Islet precursor cell (in vitro differentiated cells): ENCODE results near the gene TNFRSF25.
"Not testable (repeated sequence)": the region's sequence is repeated elsewhere in the genome, so short reads cannot be mapped to it uniquely, and the experiment has no call there.

ENCODE experiments used
- DNase-seq: peaks from one replicate; pipeline ENCODE4 v3.0.0-alpha.2; 2018

TNFRSF25 gene

DNA sequence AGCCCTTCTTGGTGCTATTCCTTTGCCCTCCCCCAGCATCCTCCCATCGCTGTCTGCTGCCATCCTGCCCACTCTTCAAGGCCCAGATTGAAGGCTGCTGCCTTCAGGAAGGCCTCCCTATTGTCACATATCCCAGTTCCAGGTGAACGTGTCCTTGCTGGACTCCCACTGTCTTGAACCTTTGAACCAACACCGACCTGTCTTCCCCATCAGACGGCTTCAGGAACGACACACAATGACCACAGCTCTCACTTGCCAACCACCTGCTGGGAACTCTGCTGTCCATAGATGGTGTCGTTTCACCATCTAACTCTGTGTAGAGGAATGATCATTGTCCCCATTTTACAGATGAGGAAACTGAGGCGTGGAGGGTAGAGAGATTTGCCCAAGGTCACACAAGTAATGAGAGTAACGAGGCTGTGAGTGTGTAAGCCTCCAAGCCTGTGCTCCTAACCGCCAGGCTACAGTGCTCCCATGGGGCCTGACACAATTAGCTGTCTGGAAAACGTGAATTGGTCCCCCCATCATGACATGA lies 35.4 kb upstream of the TNFRSF25 start:
- DNase-seq: no peak

DNA sequence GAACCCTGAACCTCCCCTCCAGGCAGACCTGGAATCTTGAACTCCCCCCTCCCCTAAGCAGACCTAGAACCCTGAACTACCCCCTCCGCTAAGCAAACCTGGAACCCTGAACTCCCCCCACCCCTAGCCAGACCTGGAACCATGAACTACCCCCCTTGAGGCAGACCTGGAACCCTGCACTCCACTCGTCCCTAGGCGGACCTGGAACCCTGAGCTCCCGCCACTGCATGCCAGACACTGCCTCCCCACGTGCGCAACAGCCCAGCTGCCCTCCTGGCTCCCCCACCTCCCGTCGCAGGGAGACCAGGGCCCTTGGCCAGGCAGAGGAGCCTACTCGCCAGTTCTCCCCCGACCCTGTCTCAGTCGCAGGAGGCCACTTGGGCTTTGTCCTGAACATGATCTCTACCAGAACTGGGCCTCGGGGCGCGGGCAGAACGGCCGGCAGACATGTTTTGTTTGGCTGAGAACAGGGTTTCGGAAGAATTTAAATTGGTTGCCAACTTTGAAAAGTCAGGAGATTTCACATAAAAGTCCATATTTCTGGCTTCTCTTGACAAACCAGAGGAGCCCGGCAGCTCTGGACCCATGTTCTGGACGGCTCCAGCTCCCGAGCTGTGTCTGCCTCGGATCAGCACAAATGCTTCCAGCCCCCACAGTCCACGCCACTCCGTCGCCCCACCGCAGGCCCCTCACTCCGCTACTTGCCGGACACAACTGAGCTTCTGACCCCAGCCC lies 34.7 kb upstream of the TNFRSF25 start:
- DNase-seq: no peak

DNA sequence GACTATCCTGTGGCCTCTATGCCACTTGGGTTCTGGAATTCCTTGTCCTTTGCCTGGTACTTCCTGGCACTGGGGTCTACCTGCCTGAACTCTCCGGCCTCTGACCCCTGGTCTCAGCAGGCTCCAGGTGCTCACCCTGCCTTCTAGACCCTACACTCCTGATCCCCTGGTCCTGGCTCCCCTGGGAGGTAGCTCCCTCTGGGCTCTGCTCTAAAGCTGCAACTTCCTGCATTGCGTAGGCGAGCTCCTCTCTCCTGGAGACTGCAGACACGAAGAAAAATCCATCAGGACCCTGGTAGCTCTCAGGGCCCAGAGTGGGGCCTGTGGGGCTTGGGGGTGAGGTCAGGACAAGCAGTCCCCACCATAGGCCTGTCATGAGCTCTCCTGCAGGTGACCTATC lies 33.3 kb upstream of the TNFRSF25 start:
- no peak for DNase-seq

DNA sequence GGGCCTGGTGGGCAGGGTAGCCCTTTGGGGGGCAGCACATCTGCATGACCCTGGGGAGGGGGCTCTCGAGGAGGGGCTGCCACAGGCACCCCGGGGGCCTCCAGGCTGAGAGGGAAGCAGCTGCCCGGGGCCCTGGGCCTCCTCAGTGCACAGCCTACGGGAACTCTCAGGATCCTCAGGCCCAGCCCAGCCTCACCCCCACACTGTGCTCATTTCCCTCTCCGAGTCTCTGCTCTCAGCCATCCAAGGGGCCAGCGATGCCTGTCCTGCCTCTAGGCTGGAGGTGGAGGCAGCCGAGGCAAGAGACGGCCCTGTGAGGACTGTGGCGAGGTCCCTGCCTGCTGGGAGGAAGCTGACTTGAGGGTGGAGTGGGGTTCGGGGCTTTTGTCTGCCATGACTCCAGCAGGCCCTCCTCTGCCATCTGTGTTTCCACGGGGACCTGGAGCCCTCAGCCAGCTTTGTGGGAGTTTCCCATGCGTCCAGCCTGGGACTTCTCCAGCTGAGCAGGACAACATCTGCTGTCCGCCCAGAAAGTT lies 32.7 kb upstream of the TNFRSF25 start:
- no peak for DNase-seq

DNA sequence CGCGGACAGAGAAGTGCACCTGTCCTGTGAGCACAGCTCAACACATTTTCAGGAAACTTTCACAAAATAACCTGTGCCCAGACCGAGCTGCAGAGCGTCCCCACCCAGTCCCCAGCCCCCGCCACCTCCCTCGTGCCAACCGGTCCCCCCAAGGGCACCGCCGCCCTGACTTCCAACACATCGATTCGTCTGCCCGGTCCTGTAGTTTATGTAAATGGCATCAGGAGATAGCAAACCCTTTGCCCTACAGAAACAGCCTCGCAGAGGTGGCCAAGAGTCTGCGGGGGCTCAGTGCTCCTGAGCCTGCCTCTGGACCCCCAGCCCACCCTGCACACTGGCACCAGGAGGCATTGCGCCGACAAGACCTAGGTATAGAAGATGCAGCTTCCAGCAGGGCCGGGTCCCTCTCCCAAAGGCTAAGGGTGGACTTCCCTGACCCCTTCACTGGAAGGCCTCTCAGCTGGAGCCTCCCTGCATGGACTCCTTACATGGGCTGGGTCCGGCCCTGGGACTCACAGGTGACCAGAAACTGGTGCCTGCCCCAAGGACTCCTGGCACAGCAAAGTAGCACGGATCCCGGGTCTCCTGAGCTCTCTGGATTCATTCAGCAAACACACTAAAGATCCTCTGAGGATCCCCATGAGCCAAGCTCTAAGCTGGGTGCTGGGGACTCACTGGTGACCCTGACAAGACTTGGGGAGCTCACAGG lies 32.0 kb upstream of the TNFRSF25 start:
- no peak for DNase-seq

DNA sequence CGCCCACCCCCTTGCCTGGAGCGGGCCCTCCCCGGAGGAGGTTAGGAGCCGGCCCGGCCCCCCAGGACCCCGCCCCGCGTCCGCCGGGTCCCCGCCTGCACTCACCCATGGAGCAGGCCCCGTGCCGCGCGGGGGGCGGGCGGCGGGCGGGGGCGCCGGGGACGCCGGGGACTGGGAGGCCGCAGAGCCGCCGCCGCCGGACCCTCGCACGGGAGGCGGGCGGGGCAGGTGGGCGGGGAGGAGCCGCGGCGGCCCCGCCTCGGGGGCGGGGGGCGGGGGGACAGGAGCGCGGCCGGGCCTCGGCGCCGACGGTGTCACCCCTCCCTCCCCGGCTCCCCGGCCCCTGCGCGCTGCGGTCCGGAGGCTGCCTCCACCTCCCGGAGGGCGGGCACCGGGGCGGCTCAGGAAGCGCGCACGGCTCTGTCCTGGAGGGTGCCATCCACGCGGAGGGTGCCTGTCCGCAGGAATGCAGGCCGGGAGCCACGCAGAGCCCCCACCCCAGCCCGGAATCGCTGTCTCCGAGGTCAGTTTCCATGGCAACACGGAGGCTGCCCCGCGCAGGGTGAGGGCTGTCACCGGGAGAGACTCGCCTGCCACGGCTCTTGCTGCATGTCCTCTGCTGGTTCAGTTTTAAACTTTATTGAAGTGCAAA lies 31.4 kb upstream of the TNFRSF25 start:
- peak; percentile 85 for DNase-seq

DNA sequence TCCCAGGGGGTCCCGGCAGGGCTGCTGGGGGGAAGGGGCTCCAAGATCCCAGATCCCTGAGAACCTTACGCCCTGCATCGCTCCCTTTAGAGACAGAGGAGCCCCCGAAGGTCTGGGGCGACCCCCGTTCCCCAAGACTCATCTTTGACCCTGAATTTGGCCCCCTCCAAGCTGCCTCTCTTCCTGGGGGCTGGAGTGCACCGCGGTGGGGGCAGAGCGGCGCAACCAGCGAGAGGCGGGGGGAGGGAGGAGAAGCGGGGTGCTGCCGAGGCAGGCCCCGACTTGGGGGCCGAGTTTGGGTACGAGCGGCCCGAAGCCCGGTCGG lies 30.9 kb upstream of the TNFRSF25 start:
- no peak for DNase-seq

DNA sequence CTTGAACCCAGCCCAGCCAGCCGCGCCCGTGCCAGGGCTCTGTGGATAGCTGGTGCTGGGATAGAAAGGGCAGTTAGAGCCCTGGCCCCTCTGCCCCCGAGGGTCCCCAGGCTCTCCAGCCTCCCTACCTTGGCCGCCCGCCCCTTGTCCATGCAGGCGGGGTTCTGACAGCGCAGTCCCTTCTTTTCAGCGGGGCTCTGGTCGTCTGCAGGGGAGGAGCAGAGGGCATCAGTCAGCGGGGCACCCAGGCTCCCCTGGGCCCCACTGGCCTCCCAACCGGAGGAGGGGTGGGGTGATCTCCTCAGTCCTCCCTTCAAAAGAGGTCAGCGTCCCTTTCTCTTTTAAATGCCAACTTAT lies 30.4 kb upstream of the TNFRSF25 start:
- no peak for DNase-seq

DNA sequence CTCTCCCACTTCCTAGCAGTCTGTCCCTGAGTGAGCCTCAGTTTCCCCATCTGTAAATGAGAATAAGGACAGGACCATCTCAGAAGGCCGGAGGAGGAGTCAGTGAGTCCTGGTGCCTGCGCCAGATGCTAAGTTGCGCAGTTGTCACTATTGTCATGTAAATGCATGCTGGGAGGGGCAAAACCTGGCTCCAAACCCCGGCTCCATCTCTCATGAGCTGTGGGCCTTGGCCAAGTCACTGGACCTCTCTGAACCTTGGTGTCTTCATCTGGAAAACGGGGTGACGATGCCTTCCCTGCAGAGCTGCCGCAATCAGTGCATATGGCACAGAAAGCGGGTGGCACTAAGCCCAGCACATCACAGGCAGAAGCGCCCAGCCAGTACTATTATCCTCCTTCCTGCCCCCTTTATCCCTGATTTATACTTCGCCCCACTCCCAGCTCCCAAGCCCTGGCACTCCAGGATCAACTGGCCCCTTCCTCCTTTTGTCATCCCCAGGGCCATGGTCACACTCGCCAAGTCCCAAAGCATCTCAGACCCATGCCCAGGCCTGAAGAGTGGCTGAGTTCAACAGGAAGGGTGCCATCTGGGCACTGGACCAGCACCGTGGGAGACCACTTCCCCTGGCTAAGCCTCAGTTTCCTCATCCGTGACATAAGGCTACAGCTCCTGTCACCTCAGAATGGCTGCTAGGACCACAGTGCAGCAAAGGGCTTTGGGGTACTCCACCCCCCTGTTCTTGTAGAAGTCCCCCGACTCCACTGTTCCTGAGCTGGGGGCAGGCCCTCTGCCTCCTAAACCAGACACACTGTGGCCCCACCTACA lies 29.8 kb upstream of the TNFRSF25 start:
- no peak for DNase-seq

DNA sequence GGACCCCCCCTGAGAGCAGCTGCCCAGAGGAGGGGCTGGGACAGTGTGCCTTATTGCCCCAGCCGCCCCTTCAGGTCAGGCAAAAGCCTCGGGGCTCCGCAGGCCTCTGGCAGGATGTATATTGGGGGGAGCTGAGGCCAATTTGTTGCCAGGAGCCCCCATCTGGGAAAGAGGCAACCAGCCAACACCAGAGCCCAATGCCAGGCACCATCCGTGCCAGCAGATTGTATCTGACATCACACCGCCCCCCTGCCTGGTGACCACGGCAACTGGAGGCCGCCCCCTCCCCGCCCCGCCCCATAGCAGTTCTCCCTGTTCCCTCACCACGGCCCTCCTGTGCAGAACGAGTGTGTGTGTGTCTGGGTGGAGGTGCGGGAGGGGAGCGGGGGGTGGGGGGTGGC lies 29.1 kb upstream of the TNFRSF25 start:
- DNase-seq: no peak

DNA sequence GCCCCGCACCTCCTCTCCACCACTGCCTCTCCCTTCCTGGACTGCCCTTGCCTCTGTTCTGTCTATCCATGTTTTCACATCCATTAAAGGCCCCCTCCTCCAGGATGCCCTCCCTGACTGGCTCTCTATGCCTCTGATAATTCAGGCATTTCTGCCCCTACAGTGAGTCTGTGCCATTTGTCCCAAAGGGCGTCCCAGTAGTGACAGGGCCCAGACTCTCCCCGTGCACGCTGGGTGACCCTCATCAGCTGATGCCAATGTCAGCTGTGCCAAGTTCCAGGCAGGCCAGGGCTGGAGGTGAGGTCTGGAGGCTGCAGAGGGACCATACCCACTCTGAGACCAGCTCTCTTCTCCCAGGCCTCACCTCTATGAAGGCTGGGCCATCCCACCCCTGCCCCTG lies 28.7 kb upstream of the TNFRSF25 start:
- DNase-seq: no peak

DNA sequence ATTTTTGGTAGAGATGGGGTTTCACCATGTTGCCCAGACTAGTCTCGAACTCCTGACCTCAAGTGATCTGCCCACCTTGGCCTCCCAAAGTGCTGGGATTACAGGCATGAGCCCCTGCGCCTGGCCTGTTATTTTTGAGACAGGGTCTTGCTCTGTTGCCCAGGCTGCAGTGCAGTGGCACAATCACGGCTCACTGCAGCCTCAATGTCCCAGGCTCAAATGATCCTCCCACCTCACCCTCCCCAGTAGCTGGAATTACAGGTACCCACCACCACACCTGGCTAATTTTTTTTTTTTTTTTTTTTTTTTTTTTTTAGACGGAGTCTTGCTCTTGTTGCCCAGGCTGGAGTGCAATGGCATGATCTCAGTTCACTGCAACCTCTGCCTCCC lies 27.9 kb upstream of the TNFRSF25 start:
- DNase-seq: not testable (repeated sequence)

DNA sequence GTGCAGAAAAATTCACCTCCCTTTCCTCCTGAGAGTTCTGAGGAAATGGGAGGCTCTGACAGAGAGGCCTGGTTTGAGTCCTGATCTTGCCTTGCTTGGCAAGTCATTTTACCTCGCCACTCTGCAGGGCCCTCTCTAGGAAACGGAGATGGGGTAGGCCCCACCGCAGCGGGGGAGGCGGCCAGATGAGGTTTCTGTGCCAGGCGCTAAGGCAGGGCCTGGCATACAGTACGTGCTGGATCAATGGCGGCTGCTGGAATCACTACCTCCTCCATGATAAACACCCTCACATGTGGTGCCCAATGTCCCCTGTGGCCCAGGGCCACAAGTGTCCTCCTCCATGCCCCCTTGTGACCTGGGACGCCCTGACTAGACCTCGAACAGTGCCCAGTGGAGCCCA lies 26.0 kb upstream of the TNFRSF25 start:
- no peak for DNase-seq

DNA sequence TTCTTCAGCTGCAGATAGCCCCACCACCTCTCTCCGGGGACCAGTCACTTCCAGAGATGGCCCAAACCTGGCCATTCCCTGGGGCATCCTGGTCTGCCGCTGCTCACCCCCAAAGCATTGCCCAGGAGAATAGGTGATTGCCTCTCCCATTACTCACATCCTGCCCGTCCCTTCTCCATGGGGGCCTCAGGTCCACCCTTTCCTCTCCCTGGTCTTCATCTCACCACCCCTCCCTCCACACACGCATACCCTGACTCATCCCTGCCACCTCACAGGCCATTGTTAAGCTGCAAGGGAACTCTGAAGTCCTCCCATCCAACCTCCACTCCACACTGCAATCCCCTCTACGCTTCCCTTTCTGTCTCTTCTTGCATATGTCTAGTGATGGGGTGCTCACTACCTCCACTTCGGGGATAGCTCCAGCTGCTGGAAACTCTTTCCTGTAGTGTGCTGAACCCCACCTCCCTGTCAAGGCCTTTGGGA lies 25.5 kb upstream of the TNFRSF25 start, which contains the start of gene PLEKHG5:
PLEKHG5 (minus strand) TSS at position 188 of the 483 bp plus-strand sequence. CDS start 14,096 bp downstream, outside the sequence.
- DNase-seq: peak; percentile 94

DNA sequence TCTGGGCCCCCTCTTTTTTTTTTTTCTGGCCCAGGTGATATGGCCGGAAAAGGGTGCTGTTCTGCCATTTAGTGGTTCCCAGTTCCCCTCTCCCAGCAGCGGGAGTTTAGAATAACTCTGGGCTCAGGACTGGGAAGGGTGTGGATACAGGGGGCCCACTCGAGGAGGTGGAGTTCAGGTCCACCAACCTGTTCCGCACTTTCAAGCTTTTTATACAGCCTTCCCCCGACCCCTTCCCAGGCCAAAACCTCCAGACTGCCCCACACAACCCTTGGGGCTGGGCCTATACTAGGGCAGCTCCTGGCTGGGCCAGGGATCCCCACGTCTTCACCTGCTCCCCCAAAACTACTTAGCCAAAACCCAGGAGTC lies 25.1 kb upstream of the TNFRSF25 start:
- no peak for DNase-seq

DNA sequence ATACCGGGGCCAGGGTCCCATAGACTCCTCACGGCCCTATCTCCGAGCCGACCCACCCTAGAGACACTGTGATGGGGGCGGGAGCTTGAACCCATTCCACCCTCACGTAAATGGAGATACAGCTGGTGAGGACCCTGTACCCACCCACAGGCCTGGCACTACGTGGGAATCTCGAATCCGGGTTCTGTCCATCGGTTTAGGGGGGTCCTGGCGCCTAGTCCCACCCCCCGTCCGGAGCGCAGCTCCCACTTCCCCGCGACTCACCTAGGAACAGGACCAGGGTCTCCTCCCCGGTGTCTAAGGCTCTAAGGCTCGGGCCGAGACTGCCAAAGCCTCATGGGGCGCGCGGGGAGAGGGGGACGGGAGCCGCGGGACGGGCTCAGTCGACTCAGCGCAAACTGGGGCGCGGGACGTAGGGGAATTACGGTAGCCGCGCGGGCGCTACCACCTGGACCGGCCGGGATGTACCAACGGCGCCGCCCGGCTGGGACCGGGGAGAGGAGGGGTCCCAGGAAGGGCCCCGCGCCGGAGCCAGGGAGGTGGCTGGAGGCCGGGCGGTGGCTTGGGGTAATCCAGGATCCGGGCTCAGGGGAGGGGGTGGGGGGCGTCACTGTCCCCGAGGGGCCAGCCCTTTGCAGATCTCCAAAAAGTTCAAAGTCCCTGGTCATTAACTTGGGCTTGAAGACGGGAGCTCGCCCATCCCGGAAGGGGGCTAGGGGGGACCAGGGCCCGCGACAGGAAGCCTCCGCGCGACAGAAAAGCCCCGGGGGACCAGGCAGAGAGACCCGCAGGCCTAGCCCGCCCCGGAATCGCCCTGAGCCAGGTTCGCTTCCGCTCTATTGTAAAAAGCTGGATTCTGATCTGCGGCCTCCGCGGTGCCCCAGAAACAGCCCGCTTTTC lies 24.5 kb upstream of the TNFRSF25 start:
- peak; percentile 91 for DNase-seq

DNA sequence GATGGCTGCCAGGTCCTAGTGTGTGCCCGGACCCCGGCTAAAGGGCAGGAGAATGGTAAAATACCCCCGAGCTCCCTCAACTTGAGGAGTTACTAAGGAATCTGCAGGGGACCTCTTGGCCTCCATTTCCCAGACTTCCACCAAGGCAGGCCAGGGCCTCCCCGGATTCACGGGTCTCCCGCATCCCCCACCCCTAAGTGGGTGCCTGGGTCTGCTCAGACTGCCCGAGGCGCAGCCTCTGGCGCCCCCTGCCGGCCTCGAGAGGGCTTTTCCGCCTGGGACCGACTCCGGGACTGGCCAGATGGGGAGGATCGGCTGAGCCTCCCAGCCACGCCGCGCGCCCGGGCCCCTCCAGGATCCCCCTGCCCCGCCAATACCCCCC lies 23.8 kb upstream of the TNFRSF25 start:
- DNase-seq: peak; percentile 89

DNA sequence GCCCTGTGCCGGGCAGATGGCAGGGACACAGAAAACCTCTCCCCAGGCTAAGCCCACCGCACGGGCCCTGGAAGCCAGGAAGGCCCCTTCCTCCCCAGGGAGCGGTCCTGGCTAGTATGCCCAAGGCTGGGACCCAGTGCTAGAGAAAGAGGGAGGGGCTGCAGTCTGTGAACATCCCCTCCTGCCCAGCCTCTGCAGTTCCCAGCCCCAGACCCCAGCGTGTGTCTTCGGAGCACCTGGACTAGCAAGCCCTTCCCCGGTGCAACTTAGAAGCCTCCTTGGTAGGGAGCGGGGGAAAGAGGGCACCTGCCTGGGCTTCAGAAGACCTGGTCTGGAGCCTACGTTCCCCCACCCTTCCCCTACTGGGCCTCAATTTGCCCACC lies 23.4 kb upstream of the TNFRSF25 start:
- DNase-seq: no peak

DNA sequence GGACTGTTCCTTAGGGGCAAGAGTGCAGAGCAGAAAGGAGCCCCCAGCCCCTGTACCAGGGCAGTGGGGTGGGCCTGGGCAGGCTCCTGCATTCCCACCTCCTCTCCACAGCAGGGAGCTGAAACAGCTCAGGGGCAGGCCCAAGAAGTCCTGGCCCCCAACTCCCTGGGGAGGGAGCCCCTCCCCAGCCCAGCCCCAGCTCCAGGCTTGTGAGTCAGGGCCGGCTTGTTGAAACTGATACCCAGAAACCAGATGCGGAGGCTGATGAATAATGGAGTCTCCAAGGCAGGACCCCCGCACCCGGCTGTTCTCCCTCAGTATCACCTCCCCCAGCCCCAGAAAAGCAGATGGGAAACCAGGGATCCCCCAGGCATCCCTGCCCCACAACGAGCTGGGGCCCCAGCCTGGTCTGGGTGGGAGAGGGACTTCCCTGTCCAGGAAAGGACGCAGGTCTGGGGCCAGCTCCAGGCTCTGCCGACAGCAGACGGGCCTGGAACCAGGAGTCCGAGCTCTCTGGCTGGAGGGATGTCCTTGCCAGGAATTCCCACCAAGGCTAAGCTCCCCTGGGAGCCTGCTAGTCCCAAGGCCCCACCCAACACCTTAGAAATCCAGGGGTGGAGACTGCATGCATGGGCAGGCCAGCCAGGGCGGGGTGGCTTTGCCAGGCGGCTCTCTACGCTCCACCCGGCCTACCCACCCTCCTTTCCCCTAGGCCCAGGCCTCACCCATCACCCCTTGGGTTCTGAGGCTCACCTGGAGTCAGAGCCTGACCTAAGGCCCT lies 22.8 kb upstream of the TNFRSF25 start:
- DNase-seq: no peak

DNA sequence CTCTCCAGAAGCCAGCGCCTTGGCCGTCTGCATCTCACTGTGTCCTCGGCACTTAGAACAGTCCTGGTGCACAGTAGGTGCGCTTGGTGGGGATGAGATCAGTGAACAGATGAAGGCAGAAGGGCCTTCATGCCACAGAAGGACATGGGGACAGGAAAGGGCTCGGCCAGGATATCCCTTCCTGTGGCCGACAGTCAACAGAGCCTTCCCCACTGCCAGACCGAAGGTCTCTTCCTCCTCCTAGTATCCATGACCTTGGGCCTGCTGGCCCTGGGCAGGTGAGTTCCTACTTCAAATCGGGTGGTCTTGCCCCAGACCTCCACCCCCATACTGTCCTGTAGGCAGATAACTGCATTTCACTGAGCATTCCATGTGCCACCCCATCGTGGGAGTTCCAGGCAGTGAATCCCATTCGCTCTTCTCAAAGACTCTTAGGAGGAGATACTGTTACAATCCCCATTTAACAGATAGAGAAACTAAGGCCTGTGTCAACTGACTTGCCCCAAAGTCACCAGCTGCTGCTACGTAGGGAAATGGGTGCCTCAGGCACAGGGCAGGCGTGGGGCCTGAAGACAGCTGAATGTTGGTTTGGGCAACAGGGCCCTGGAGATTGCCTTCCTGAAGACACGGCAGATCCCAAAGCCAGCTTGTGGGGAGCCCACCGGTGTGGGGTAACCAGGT lies 22.0 kb upstream of the TNFRSF25 start:
- no peak for DNase-seq
